GM15510 (cell line): ENCODE data around the gene PPP6R2.

Source experiments
- POLR2A ChIP-seq: IDR thresholded peaks from 3 replicates; pipeline ENCODE4 v1.6.1; 2011; ENCODE audit warnings: borderline replicate concordance; ENCODE audit not compliant: insufficient read length; ENCODE audit errors: extremely low read depth

Gene PPP6R2

GRCh38 chr22:50341977-50342650, 1.0 kb upstream of the PPP6R2 start:
- no peak for TF ChIP-seq POLR2A

- TF ChIP-seq POLR2A, result no peak
These were observed 411 bp downstream of the PPP6R2 start for GRCh38 chr22:50343541-50343935.

- TF ChIP-seq POLR2A, result no peak
These were observed 3.3 kb downstream of the PPP6R2 start for GRCh38 chr22:50346470-50346869.

- no peak for TF ChIP-seq POLR2A
These were observed 4.0 kb downstream of the PPP6R2 start for GRCh38 chr22:50347157-50347556.

GRCh38 chr22:50348058-50348457, 4.9 kb downstream of the PPP6R2 start:
- TF ChIP-seq POLR2A, result no peak

GRCh38 chr22:50356186-50356585, 13.1 kb downstream of the PPP6R2 start:
- no peak for TF ChIP-seq POLR2A

- TF ChIP-seq POLR2A, result no peak
These were observed 14.1 kb downstream of the PPP6R2 start for GRCh38 chr22:50357222-50357621.

GRCh38 chr22:50357756-50358155, 14.6 kb downstream of the PPP6R2 start:
- no peak for TF ChIP-seq POLR2A

- TF ChIP-seq POLR2A, result no peak
These were observed 17.5 kb downstream of the PPP6R2 start for GRCh38 chr22:50360578-50360977.

- no peak for TF ChIP-seq POLR2A
These were observed 18.1 kb downstream of the PPP6R2 start for GRCh38 chr22:50361222-50361621.

- no peak for TF ChIP-seq POLR2A
These were observed 18.6 kb downstream of the PPP6R2 start for GRCh38 chr22:50361688-50362087.

- no peak for TF ChIP-seq POLR2A
These were observed 20.2 kb downstream of the PPP6R2 start for GRCh38 chr22:50363166-50363802.

GRCh38 chr22:50367778-50368500, 24.8 kb downstream of the PPP6R2 start:
- no peak for TF ChIP-seq POLR2A

- TF ChIP-seq POLR2A, result no peak
These were observed 28.0 kb downstream of the PPP6R2 start for GRCh38 chr22:50371101-50371648.

GRCh38 chr22:50376085-50376651, 33.0 kb downstream of the PPP6R2 start:
- no peak for TF ChIP-seq POLR2A
